DMS153 treated with DMSO at 0.1 percent for 48 hours (cell line): ENCODE data around the gene HSPB8.

ENCODE experiments used
- DNase-seq: peaks from one replicate; lab custom pipeline; 2025; ENCODE audit not compliant: unreplicated experiment; lab: John Stamatoyannopoulos, UW

HSPB8 gene

DNA sequence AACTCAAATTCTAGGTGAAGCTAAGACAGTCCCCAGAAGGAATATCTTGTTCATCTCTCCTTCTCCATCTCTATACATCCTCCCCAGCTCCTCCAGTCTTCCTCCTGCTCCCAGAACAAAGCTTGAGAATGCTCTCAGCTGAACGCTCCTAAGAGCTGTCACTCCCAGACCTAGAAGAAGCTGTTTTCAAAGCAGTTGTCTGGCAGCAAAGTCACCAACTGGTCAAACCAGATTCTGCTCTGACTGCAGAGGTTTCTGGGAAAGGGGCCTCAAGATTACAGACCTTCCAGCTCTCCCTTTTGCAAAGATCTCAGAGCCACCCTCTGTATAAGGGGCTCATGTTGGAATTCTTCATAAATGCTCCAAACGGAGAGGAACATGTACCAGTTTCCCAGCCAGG lies 9.6 kb upstream of the HSPB8 start:
- DNase-seq: no peak

- no peak for DNase-seq
Measured at GRCh38 chr12:119171291-119171690, 7.4 kb upstream of the HSPB8 start.

GRCh38 chr12:119171691-119172425 lies 6.9 kb upstream of the HSPB8 start:
- DNase-seq: no peak

GRCh38 chr12:119175081-119175480 lies 3.6 kb upstream of the HSPB8 start:
- no peak for DNase-seq

GRCh38 chr12:119176267-119177055 lies 2.3 kb upstream of the HSPB8 start:
- peak; percentile 68 for DNase-seq

GRCh38 chr12:119177056-119177325 lies 1.7 kb upstream of the HSPB8 start:
- no peak for DNase-seq

DNA sequence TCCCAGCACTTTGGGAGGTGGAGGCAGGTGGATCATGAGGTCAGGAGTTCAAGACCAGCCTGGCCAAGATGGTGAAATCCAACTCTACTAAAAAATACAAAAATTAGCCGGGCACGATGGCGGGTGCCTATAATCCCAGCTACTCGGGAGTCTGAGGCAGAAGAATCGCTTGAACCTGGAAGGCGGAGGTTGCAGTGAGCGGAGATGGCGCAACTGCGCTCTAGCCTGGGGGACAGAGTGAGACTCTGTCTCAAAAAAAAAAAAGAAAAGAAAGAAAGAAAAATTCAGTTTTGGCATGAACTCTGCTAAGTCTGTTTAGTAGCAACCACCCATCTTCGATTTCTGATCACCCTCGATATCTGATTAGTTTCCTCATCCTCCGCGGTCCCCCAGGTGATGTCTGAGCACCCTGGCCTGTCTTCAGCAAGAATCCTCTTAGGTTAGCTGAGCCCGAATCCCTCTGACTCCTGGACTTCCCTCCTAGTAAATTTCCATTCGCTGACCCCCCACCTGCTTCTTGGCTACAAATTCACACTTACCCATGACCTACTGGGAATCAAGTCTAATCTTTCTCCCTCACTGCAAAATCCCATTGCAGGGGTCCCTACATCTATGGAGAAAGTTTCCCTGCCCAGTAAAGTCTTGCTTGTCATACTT lies 879 bp upstream of the HSPB8 start:
- no peak for DNase-seq

- no peak for DNase-seq
Measured at GRCh38 chr12:119179335-119180021, 747 bp downstream of the HSPB8 start.

DNA sequence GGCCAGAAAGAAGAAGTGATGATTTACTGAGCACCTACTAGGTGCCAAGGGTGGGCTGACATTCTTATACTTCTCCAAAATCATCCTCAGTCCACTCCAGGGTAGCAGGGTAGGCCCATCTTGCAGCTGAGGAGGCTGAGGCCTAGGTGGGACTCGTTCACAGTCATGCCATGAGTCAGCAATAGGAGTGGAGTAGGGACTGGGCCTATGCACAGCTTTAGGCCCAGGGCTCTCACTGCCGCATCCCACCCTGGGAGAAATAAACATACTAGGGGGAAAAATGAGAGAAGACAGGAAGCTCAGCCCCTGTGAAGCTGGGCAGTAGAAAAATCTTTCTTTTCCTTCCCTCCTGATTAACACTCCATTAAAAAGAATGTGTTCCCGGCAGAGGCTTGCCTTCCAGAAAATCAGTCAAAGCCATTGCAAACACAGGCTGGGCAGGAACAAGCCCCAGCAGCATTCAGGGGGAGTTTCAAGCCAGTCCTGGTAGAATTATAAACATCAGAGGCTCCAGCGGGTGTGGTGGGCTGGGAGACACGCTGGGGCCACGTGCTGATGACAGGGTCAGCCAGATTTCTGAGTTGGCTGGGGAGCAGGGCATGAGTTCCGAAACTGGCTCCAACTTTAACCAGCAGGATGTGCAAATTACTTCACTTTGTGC lies 1.8 kb downstream of the HSPB8 start:
- no peak for DNase-seq

GRCh38 chr12:119181202-119181601 lies 2.5 kb downstream of the HSPB8 start:
- no peak for DNase-seq

DNA sequence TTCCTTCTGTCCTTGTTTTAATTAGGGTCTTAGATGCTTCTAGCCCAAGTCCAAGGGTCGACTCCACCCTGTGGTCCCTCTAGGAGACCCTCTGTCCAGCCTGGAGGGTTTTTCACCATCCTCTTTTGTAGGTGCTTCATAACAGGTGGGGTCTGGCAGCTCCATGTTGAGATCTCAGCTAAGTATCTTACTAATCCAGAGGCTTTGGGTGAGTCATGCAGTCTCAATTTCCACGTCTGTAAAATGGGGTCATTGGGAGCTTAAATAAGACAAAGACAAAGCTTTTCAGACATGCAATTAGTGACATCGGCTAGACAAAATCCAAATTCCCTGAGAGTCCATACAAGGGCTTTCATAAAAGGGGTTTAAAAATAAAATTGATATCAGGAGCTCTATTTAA lies 3.2 kb downstream of the HSPB8 start:
- DNase-seq: no peak

DNA sequence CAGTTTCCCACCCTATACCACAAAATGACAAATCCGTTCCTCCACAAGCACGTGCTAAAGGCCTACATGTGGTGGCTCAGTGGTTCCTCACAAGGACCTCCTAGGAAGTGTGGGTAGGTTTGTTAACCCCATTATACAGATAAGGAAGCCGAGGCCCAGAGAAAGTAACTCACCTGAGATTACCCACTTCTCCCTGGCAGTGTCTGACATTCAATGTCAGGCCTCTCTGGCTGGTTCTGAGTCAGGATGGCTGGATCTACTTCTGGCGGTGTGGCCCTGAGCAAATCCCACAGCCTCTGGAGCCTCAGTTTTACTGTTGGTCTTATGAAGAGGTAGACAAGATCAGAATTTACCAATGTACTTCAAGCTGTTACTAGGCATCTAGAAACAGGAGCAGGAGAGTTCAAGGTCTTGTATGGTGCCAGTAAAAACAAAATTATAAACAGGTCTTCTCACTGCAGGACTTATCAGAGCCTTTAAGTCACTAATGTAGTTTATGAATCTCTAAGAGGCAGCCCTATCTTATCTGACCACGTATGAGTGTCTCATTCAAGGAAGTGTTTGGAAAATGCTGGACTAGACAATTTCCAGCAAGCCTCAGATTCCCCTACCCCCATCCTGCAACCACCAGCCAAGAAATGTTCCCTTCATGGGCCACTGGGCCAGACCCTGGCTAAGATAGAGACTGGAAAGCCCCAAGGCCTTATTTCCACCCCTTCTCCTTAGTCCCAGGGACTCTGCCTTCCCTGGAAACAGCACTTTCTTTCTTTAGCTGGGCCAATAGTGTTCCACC lies 4.2 kb downstream of the HSPB8 start:
- DNase-seq: no peak

- DNase-seq: no peak
Measured at GRCh38 chr12:119183942-119184695, 5.4 kb downstream of the HSPB8 start.

GRCh38 chr12:119195256-119195655 lies 16.5 kb downstream of the HSPB8 start:
- DNase-seq: no peak

GRCh38 chr12:119198440-119198839 lies 19.7 kb downstream of the HSPB8 start:
- no peak for DNase-seq

DNA sequence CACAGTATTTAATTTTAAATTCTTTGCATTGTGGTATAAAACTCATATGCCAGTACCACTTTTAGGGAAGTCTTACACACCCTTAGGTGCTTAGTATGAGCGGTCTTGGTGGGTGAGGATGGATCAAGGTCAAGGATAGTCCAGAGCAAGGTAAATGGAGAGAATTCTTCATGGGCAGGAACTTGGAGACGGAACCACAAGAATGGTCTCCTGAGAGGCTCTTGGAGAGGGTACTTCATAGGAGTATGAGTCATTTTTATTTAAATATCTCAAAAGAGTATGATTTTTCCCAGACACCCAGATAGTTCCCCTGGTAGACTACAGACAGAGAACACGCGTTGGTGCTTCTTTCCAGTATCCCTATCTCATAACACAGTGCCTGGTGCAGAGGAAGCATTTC lies 21.9 kb downstream of the HSPB8 start:
- no peak for DNase-seq

DNA sequence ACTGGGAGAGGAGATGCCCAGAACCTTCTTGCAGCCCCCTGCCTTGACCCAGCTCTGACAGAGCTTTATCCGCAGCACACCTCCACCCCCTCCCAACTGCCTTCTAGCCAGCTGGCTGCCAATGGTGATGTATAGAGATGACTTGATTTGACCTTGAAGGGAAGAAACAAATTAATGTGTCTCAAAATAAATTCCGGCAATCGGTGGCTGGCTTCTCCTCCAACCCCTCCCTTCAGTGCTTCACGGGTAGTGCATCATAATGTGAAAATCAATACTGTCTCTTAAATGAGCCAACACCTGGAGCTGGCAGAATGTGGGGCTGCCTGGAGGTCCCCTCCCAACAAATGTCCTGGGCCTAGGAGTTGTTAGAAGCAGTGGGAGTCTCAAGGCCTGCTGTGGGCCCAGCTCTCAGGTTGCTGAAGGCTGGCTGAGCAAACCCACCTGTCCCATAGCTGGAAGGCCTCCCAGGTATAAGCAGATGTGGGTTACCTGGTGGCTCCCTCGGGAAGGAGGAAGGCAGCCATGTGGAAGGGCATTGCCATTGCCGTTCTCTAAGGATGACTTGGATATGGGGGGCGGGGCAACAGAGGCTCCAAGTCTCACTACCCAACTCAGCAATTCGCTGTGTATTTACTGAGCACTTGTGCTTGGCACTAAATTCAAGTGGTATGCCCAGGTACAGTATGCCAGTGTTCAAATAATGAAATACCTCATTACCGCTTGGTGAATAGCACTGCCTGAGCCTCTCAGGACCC lies 23.2 kb downstream of the HSPB8 start:
- peak; percentile 42 for DNase-seq

GRCh38 chr12:119202544-119202943 lies 23.8 kb downstream of the HSPB8 start:
- DNase-seq: no peak

DNA sequence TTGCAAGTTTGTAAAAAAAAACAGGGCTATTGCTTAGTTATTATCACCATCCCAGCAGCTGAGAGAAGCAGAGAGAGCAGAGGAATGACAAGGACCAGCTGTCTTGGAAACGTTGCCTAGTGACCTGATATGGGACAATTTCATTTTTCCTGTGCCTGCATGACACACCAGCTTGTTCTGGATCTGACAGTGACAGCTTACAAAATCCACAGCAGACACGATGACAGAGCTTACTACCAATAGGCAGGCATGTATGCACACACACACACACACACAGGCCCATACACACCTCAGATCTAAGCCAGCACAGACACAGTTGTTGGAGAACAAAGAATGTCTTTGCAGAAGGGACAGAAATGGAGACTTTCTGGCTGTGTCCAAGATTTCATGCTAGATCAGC lies 25.4 kb downstream of the HSPB8 start:
- no peak for DNase-seq
